ENCODE data around the gene ZKSCAN2.

GRCh38 chr16:25219070-25219737, 38.4 kb downstream of the ZKSCAN2 start:
- TF ChIP-seq, protein P1, sequence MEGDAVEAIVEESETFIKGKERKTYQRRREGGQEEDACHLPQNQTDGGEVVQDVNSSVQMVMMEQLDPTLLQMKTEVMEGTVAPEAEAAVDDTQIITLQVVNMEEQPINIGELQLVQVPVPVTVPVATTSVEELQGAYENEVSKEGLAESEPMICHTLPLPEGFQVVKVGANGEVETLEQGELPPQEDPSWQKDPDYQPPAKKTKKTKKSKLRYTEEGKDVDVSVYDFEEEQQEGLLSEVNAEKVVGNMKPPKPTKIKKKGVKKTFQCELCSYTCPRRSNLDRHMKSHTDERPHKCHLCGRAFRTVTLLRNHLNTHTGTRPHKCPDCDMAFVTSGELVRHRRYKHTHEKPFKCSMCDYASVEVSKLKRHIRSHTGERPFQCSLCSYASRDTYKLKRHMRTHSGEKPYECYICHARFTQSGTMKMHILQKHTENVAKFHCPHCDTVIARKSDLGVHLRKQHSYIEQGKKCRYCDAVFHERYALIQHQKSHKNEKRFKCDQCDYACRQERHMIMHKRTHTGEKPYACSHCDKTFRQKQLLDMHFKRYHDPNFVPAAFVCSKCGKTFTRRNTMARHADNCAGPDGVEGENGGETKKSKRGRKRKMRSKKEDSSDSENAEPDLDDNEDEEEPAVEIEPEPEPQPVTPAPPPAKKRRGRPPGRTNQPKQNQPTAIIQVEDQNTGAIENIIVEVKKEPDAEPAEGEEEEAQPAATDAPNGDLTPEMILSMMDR (IDR thresholded peaks at IDR 0.05) = no peak
- TF ChIP-seq POLR2A (IDR thresholded peaks at IDR 0.05) = no peak

Data from body of pancreas (tissue), 4 donors.